HCT116 (cell line): Measurements from ENCODE around the gene SETD1B.

Experiments
- CBX3 ChIP-seq: IDR thresholded peaks from 2 replicates; pipeline ENCODE4 v1.6.1; 2012; ENCODE audit warnings: low read depth
- EGR1 ChIP-seq: IDR thresholded peaks from 2 replicates; pipeline ENCODE4 v1.6.1; 2012; ENCODE audit warnings: low read depth
- POLR2A ChIP-seq: IDR thresholded peaks from 2 replicates; pipeline ENCODE4 v1.7.0; 2011; ENCODE audit warnings: borderline replicate concordance; ENCODE audit not compliant: insufficient read depth, insufficient read length; ENCODE audit errors: extremely low read depth
- TF ChIP-seq, protein P1 (sequence below), 3 experiments: fragments of 200-600 bp in 1 of 3; sonication (generic) in 1 of 3; IDR thresholded peaks in 2 of 3; conservative IDR thresholded peaks in 1 of 3; 2 replicates each; pipeline ENCODE4 v1.5.1; 2012 to 2017; ENCODE audit warnings: low read depth in 2 of 3, low read length in 2 of 3, antibody characterized with exemption in 1 of 3, borderline replicate concordance in 1 of 3, control low read depth in 1 of 3, mild to moderate bottlenecking in 1 of 3, mixed read lengths in 1 of 3, mixed run types in 1 of 3, moderate library complexity in 1 of 3; ENCODE audit not compliant: insufficient read depth in 1 of 3
- TF ChIP-seq, protein P2 (sequence below): IDR thresholded peaks from 2 replicates; pipeline ENCODE4 v1.6.1; 2012

- TF ChIP-seq, protein P1, sequence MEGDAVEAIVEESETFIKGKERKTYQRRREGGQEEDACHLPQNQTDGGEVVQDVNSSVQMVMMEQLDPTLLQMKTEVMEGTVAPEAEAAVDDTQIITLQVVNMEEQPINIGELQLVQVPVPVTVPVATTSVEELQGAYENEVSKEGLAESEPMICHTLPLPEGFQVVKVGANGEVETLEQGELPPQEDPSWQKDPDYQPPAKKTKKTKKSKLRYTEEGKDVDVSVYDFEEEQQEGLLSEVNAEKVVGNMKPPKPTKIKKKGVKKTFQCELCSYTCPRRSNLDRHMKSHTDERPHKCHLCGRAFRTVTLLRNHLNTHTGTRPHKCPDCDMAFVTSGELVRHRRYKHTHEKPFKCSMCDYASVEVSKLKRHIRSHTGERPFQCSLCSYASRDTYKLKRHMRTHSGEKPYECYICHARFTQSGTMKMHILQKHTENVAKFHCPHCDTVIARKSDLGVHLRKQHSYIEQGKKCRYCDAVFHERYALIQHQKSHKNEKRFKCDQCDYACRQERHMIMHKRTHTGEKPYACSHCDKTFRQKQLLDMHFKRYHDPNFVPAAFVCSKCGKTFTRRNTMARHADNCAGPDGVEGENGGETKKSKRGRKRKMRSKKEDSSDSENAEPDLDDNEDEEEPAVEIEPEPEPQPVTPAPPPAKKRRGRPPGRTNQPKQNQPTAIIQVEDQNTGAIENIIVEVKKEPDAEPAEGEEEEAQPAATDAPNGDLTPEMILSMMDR (IDR thresholded peaks at IDR 0.05 in 2 of 3, conservative IDR thresholded peaks at IDR 0.05 in 1 of 3; ENCODE audit: borderline replicate concordance in 1 of 3, insufficient read depth in 1 of 3, low read depth in 2 of 3, low read length in 2 of 3): no peak
- TF ChIP-seq, protein P2, sequence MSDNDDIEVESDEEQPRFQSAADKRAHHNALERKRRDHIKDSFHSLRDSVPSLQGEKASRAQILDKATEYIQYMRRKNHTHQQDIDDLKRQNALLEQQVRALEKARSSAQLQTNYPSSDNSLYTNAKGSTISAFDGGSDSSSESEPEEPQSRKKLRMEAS: no peak
- TF ChIP-seq POLR2A (no peak), CBX3 (no peak), EGR1 (no peak)
Observed at GRCh38 chr12:121825041-121825523, 21.3 kb downstream of the SETD1B start.
